ENCODE data around the gene TAF11L6.
"Not testable (repeated sequence)": the region's sequence is repeated elsewhere in the genome, so short reads cannot be mapped to it uniquely, and the experiment has no call there.

TAF11L6 gene

GRCh38 chr5:17528369-17528768, at the start of gene TAF11L6:
Gene TAF11L6 (plus strand): TSS chr5:17528669.
- DNase-seq, result not testable (repeated sequence)

GRCh38 chr5:17481378-17481777, 47.1 kb upstream of the TAF11L6 start:
- no peak for DNase-seq

- DNase-seq, result no peak
Measured at GRCh38 chr5:17482790-17483189, 45.7 kb upstream of the TAF11L6 start.

- DNase-seq, result not testable (repeated sequence)
Measured at GRCh38 chr5:17486464-17487173, 41.9 kb upstream of the TAF11L6 start.

- no peak for DNase-seq
Measured at GRCh38 chr5:17487174-17487512, 41.3 kb upstream of the TAF11L6 start.

GRCh38 chr5:17491257-17491656, 37.2 kb upstream of the TAF11L6 start:
- not testable (repeated sequence) for DNase-seq

- DNase-seq, result no peak
Measured at GRCh38 chr5:17492770-17493169, 35.7 kb upstream of the TAF11L6 start.

- no peak for DNase-seq
Measured at GRCh38 chr5:17497446-17497845, 31.0 kb upstream of the TAF11L6 start.

GRCh38 chr5:17497931-17498330, 30.5 kb upstream of the TAF11L6 start, which contains the start of gene TAF11L2:
Gene TAF11L2 (plus strand): TSS chr5:17498231.
- DNase-seq, result not testable (repeated sequence)

GRCh38 chr5:17511775-17512325, 16.6 kb upstream of the TAF11L6 start:
- DNase-seq, result no peak

- not testable (repeated sequence) for DNase-seq
Measured at GRCh38 chr5:17517526-17517925, 10.9 kb upstream of the TAF11L6 start.

GRCh38 chr5:17518067-17518466, 10.4 kb upstream of the TAF11L6 start, which contains the start of gene TAF11L3:
Gene TAF11L3 (plus strand): TSS chr5:17518367.
- DNase-seq, result not testable (repeated sequence)

GRCh38 chr5:17519508-17519907, 9.0 kb upstream of the TAF11L6 start:
- DNase-seq, result not testable (repeated sequence)

GRCh38 chr5:17521501-17521900, 7.0 kb upstream of the TAF11L6 start, which contains the start of gene TAF11L4:
Gene TAF11L4 (plus strand): TSS chr5:17521801.
- not testable (repeated sequence) for DNase-seq

GRCh38 chr5:17524935-17525334, 3.5 kb upstream of the TAF11L6 start, which contains the start of gene TAF11L5:
Gene TAF11L5 (plus strand): TSS chr5:17525235.
- not testable (repeated sequence) for DNase-seq

GRCh38 chr5:17526504-17526903, 2.0 kb upstream of the TAF11L6 start:
- DNase-seq, result not testable (repeated sequence)

All from C1 segment of cervical spinal cord (tissue), 14 donors.